ENCODE data around the gene ARHGAP33. TPM values are rescaled to one million over a fixed set of nuclear protein-coding genes. Genes with fewer than 3 reads are reported as not detected.

Gene ARHGAP33
- total RNA-seq, 2 donors from 2014 or later = 1.3 to 1.4 TPM

DNA sequence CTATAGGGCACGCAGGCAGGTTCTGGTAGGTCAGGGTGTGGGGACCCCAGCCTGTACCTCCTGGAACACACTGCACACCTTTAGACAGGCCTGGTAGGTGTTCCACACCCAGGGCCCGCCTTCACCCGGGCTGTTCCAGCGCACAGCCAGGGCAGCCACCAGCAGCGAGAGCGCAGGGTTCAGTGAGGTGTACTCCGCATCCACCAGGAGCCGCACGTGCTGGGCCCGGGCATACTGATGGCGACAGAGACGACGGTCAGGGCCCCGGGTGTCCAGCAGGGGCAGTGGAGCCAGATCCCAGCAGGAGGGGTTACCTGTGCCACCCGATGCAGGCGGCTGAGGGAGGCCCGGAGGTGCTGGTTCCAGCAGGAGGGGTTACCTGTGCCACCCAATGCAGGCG lies 31.2 kb downstream of the ARHGAP33 start:
- H3K27ac ChIP-seq = no peak overlapping the region
- no peaks in the 10 kb centered on the region for H3K36me3 ChIP-seq
- TF ChIP-seq, protein P1, sequence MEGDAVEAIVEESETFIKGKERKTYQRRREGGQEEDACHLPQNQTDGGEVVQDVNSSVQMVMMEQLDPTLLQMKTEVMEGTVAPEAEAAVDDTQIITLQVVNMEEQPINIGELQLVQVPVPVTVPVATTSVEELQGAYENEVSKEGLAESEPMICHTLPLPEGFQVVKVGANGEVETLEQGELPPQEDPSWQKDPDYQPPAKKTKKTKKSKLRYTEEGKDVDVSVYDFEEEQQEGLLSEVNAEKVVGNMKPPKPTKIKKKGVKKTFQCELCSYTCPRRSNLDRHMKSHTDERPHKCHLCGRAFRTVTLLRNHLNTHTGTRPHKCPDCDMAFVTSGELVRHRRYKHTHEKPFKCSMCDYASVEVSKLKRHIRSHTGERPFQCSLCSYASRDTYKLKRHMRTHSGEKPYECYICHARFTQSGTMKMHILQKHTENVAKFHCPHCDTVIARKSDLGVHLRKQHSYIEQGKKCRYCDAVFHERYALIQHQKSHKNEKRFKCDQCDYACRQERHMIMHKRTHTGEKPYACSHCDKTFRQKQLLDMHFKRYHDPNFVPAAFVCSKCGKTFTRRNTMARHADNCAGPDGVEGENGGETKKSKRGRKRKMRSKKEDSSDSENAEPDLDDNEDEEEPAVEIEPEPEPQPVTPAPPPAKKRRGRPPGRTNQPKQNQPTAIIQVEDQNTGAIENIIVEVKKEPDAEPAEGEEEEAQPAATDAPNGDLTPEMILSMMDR (IDR thresholded peaks at IDR 0.05) = no peak
- H3K4me3 ChIP-seq = no peak overlapping the region
- no peaks in the 10 kb centered on the region for H3K9me3 ChIP-seq
- DNase-seq (ENCODE audit: low spot score) = no peak
- no peaks in the 10 kb centered on the region for H3K27me3 ChIP-seq
- H3K4me1 ChIP-seq = no peaks in the 10 kb centered on the region

DNA sequence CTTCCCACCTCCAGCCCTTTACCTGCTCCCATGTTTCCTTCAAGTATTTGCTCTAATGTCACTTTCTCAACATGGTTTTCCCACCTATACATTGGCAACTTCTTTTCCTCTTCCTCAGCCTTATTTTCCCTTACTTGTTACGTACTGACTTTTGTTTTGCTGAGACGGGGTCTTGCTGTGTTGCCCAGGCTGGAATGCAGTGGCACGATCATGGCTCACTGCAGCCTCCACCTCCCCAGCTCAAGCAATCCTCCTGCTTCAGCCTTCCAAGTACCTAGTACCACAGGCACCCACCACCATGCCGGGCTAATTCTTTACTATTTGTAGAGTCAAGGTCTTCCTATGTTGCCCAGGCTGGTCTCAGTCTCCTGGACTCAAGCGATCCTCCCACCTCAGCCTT lies 32.3 kb downstream of the ARHGAP33 start:
- H3K27me3 ChIP-seq = no peaks in the 10 kb centered on the region
- no peaks in the 10 kb centered on the region for H3K9me3 ChIP-seq
- no peaks in the 10 kb centered on the region for H3K4me1 ChIP-seq
- TF ChIP-seq, protein P1 (IDR thresholded peaks at IDR 0.05) = no peak
- H3K36me3 ChIP-seq = no peaks in the 10 kb centered on the region
- no peak overlapping the region for H3K27ac ChIP-seq
- no peak overlapping the region for H3K4me3 ChIP-seq
- DNase-seq (ENCODE audit: low spot score) = no peak

DNA sequence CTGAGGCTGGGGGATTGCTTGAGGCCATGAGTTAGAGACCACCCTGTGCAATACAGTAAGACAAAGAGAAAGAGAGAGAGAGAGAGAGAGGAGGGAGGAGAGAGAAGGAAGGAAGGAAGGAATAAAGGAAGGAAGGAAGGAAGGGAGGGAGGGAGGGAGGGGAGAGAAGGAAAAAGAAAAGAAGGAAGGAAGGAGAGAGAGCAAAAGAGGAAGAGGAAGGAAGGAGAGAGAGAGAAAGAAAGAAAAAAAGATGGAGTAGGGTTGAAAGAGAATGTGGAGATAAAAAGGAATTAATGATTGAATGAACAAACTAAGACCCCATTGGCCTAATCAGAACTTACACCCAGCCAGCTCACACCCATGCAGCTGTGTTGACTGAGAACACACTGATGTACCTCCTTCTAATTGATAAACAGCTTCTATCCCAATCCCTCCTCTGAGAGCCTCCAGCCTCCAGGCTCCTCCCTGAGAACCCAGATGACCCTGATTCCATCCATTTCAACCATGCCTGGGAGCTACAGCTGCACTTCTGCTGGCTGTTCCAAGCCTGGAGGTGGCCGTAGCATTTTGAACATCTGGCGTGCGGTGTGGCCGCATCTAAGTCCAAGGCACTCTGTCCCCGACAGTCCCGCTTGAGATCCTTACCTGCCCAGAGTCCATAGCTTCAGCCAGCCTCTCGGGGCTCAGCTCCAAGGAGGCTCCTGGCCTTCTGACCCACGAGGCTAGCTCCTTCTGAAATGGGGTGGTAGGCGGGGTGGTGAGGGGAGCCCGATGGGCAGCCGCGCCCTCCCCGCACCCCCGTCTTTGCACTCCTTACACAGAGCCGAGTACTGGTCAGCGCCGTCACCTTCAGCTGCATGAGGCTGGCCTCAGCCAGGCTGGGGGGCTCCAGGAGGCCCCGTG lies 36.2 kb downstream of the ARHGAP33 start:
- H3K4me3 ChIP-seq = no peak overlapping the region
- no peak overlapping the region for H3K27ac ChIP-seq
- DNase-seq (ENCODE audit: low spot score) = no peak
- TF ChIP-seq, protein P1 (IDR thresholded peaks at IDR 0.05) = no peak
- no peaks in the 10 kb centered on the region for H3K36me3 ChIP-seq
- no peaks in the 10 kb centered on the region for H3K4me1 ChIP-seq
- no peaks in the 10 kb centered on the region for H3K9me3 ChIP-seq
- H3K27me3 ChIP-seq = no peaks in the 10 kb centered on the region

DNA sequence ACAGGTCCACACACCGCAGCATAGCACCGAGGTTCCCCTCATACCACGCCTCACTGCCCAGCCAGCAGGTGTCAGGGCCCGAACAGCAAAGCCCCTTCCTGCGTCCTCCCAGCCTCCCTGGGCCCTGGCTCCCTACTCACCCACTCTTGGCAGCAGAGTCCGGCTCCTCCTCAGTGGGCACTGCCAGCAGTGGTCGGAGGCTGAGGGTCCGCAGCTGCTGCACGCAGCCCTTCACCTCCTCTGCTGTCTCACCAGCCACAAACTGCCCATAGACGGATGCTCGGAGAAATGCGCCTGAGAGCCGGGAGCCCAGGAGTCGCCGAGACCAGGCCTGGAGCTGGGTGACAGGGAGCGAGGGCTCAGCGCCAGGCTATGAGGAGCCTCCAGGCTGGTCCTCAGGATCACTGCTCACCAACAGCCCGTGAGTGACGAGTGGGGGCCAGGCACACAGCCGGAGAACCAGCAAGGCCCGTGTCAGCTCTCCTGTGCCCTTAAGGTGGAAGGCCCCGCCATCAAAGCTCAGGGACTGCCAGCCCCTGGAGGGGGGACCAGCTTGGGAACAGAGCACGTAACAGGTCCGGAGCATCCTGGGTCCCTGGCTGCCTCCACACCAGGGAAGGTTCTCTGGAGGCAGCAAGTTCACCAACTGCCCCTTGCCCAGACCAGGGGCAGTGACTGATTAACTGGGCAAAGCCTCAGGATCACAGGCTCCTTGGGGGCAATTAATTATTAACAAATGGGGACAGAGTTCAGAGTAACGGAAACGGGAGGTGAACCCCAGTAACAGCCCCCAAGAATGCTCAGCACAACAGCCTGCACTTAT lies 37.1 kb downstream of the ARHGAP33 start, which contains the start of gene PRODH2:
TSS of gene PRODH2 (minus strand) at position 626 of the 823 bp plus-strand sequence. CDS start at position 586, 40 bp downstream.
- Histone ChIP-seq H3K9me3 (no peaks in the 10 kb centered on the region), H3K27me3 (no peaks in the 10 kb centered on the region), H3K4me3 (no peak within 1 kb of the TSS), H3K27ac (no peak within 1 kb of the TSS), H3K36me3 (no peaks in the 10 kb centered on the region), H3K4me1 (no peaks in the 10 kb centered on the region)
- DNase-seq (ENCODE audit: low spot score) = no peak
- TF ChIP-seq, protein P1 (IDR thresholded peaks at IDR 0.05) = no peak

DNA sequence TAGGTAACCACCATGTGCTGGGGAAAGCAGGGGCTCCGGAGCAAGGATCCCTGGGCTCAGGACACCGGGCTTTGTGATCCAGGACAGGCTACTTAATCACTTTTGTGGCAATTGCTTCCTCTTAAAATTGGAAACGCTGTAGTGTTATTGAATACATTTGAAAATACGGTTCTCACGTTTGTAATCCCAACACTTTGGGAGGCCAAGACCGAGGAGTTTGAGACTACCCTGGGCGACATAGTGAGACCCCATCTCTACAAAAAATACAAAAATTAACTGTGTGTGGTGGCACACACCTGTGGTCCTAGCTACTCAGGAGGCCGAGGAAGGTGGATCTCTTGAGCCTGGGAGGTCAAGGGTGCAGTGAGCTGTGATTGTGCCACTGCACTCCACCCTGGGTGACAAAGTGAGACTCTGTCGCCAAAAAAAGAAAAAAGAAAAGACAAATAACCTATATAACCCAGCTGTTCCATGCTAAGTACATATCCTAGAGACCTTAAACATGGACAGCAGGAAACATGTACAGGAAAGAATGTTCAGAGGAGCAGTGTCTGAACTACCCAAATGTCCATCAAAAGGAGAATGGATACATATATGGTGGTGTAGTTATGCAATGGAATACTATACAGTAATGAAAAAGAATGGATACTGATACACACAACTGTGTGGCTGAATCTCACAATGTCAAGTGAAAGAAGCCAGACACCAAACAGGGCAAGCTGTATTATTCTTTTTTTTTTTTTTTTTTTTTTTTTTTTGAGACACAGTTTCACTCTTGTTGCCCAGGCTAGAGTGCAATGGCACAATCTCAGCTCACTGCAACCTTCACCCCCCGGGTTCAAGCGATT lies 37.9 kb downstream of the ARHGAP33 start:
- Histone ChIP-seq H3K9me3 (no peaks in the 10 kb centered on the region), H3K27ac (no peak overlapping the region), H3K27me3 (no peaks in the 10 kb centered on the region), H3K4me1 (no peaks in the 10 kb centered on the region), H3K36me3 (no peaks in the 10 kb centered on the region), H3K4me3 (no peak overlapping the region)
- TF ChIP-seq, protein P1 (IDR thresholded peaks at IDR 0.05) = no peak
- DNase-seq (ENCODE audit: low spot score) = no peak

All from right atrium auricular region (tissue), 2 donors.